HUES64 (cell line): ENCODE data around the gene PSG5. TPM values are rescaled to one million over a fixed set of nuclear protein-coding genes. Genes with fewer than 3 reads are reported as not detected.
"Not testable (repeated sequence)": the region's sequence is repeated elsewhere in the genome, so short reads cannot be mapped to it uniquely, and the experiment has no call there.

Experiments
- H3K27ac ChIP-seq: 2 replicates; pipeline ENCODE4 v1.7.0; 2013; ENCODE audit warnings: low read depth, low read length, inconsistent platforms
- H3K27me3 ChIP-seq: 2 replicates; pipeline ENCODE4 v1.6.1; 2013; ENCODE audit warnings: mild to moderate bottlenecking, low read length; ENCODE audit not compliant: insufficient read depth
- H3K36me3 ChIP-seq: 2 replicates; pipeline ENCODE4 v1.6.1; 2013; ENCODE audit warnings: mild to moderate bottlenecking, low read length; ENCODE audit not compliant: insufficient read depth
- H3K4me1 ChIP-seq: 2 replicates; pipeline ENCODE4 v1.6.1; 2013; ENCODE audit warnings: mild to moderate bottlenecking, low read length, moderate library complexity; ENCODE audit not compliant: insufficient read depth
- H3K4me3 ChIP-seq: 2 replicates; pipeline ENCODE4 v1.5.1; 2013; ENCODE audit warnings: mild to moderate bottlenecking, low read length, moderate library complexity
- H3K9ac ChIP-seq: 2 replicates; pipeline ENCODE4 v1.6.1; 2013; ENCODE audit warnings: mild to moderate bottlenecking, low read depth, low read length
- H3K9me3 ChIP-seq: 2 replicates; pipeline ENCODE4 v1.6.1; 2013; ENCODE audit warnings: low read depth, low read length; ENCODE audit not compliant: insufficient read depth
- WGBS: fragments of 150-250, 120-280 bp; methylation state at CpG from one replicate; pipeline ENCODE4 v1.1.7; 2013; ENCODE audit warnings: missing lambda C conversion rate; 5-methylcytosine and 5-hydroxymethylcytosine counted together
- polyA plus RNA-seq, 2 experiments: library from polyadenylated mRNA; stranded (reverse); fragments of 50-300 nt; gene quantifications; one replicate each; pipeline ENCODE4 v1.2.3, GENCODE V29; 2013

The PSG5 gene
- polyA plus RNA-seq (2013, experiment 1 of 2): not detected
- not detected for polyA plus RNA-seq (2013, experiment 2 of 2)

DNA sequence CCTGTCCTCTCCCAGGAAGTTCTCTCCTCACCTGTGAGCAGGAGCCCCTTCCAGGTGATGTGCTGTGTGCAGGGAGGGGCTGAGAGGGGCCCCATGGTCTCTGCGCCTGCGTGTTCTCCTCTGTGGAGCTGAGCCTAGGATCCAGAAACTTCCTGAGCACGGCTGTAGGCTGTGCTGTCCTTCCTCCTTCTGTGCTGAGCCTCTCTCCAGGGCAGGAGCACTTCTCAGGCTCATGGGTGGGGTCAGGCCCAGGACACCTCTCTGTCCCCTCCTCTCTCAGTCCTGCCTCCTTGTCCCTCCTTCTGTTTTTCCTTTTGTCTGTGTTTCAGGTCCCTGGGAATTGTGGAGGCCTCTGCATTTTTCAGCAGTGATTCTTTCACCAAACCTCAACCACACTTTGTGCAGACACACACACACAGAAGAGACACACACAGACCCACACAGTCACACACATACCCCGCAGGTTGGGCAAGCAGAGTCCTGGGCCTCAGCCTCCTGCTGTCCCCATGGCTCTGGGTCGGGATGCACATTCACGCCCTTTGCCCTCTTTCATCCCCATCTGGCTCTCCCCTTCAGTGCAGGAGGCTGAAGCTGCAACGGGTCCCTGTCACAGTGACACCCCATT is at the start of gene PSG5:
PSG5 (minus strand) TSS at position 226 of the 625 bp plus-strand sequence; CDS start at position 95, 131 bp downstream.
- H3K4me1 ChIP-seq, H3K9me3 ChIP-seq, H3K27me3 ChIP-seq, H3K27ac ChIP-seq, H3K4me3 ChIP-seq, H3K9ac ChIP-seq, H3K36me3 ChIP-seq: not testable (repeated sequence)
- 86% methylated on average over 7 of the region's 7 CpGs for WGBS

DNA sequence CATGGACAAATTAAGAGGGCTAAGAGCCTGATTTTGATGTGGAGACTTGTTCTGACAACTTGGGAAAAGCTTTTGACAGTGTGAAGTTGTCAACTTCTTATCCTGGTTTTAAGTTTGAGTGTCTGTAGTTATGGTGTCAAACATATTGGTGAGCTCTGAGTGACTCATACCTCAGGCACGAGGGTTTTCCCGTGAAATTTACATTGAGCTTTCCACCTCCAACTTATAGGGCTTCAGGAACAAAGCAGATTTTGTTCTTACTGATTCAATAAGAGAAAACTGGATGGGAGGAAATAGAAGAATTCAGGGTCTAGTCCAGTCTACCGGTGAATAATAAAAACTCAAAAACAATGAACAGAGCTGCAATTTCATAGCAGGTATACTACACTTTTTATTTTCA is 49.4 kb upstream of the PSG5 start:
- peaks cover 12% of the 10 kb centered on the region; the same call in 1 of the 2 replicates for H3K9me3 ChIP-seq
- H3K4me3 ChIP-seq, H3K4me1 ChIP-seq, H3K27me3 ChIP-seq, H3K27ac ChIP-seq, H3K36me3 ChIP-seq, H3K9ac ChIP-seq: not testable (repeated sequence)
- WGBS: no CpG with 5 or more reads among the region's 3 CpGs

DNA sequence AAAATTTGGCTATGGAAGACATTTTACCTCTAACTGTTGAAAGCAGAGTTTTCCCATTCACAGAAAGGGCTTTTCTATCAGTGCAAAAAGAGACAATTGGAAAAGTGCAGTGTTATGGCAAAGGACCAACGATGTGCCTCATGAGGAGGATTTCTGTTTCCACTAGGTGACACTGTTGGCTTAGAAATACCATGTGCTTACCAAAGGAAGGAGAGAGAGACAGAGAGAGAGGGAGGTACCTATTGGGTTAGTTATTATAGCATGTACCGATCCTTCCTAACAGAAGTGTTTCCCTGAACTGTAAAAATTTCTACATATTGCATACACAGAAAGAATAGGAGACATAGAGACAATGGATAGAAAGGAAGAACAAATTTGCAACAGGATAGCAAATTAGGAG is 43.0 kb upstream of the PSG5 start:
- H3K4me3 ChIP-seq: no peak overlapping the region
- no peak overlapping the region for H3K27ac ChIP-seq
- H3K27me3 ChIP-seq: no peaks in the 10 kb centered on the region
- H3K36me3 ChIP-seq: no peaks in the 10 kb centered on the region
- no peaks in the 10 kb centered on the region for H3K4me1 ChIP-seq
- 68% methylated on average over 1 of the region's 2 CpGs for WGBS
- H3K9me3 ChIP-seq: peaks cover 46% of the 10 kb centered on the region
- no peak overlapping the region for H3K9ac ChIP-seq

DNA sequence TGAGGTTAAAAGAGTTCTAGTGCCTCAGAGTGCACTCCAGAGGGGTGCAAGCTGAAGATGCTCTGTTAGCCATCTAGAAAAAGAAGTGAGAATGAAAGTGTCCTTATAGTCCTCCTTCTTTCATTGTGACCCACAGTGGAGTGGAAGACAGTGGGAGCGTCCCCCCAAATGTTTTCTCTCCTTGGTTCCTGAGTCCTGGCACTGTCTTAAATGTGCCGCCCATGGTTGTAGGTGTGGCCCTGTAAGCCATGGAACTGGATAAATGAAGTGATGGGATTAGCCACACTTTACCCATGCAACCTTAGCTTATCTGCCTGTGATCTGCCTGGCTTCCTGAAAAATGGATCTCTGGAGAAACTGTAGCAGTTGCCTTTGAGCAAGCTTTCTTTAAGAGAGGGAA is 42.4 kb upstream of the PSG5 start:
- H3K27ac ChIP-seq, H3K27me3 ChIP-seq, H3K36me3 ChIP-seq, H3K4me3 ChIP-seq, H3K9ac ChIP-seq, H3K4me1 ChIP-seq: not testable (repeated sequence)
- WGBS: 80% methylated on average over 2 of the region's 2 CpGs
- H3K9me3 ChIP-seq: peaks cover 46% of the 10 kb centered on the region

DNA sequence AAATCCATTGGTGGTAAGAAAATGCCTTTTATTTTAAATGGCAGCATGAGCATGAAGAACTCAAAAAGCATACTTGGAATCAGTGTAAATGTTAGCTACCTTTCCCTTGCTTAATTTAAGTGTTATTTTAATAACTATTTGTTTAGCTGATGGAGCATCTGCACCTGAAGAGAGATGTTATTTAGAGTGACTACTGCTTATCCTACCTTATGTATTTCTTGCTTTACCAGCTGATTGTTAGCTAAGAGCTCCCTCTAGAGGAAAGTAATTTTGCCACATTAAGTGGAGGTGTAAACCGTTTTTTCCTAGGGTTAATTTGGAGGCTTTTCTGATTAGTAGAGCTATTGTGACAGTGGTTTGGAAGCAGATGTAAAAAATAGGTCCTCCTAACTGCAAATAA is 40.6 kb upstream of the PSG5 start:
- not testable (repeated sequence) for H3K4me1 ChIP-seq, H3K27ac ChIP-seq, H3K9ac ChIP-seq, H3K36me3 ChIP-seq, H3K27me3 ChIP-seq, H3K4me3 ChIP-seq
- H3K9me3 ChIP-seq: peaks cover 49% of the 10 kb centered on the region
- WGBS: 75% methylated on average over 1 of the region's 1 CpG

DNA sequence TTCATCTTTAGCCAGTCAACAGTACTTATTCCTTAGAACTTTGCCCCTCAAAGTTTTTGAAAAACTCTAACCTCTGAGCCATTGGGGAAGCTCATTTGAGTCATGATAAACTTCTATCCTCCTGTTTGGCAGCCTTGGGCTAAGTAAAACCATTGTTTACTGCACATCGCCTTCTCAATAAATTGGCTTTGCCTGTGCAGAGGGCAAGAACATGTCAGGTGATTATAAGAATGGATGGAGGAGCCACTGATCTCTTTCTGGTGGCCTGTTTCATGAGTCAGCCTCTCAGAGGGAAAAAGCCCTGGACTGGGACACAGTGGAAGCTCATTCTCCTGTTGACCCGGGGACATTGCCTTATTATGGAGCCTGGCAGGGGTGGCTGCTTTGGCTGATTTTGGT is 38.5 kb upstream of the PSG5 start:
- H3K9ac ChIP-seq: no peak overlapping the region
- H3K36me3 ChIP-seq: no peaks in the 10 kb centered on the region
- WGBS: 95% methylated on average over 2 of the region's 2 CpGs
- H3K4me3 ChIP-seq: no peak overlapping the region
- H3K4me1 ChIP-seq: no peaks in the 10 kb centered on the region
- H3K27ac ChIP-seq: no peak overlapping the region
- no peaks in the 10 kb centered on the region for H3K27me3 ChIP-seq
- H3K9me3 ChIP-seq: peaks cover 34% of the 10 kb centered on the region

DNA sequence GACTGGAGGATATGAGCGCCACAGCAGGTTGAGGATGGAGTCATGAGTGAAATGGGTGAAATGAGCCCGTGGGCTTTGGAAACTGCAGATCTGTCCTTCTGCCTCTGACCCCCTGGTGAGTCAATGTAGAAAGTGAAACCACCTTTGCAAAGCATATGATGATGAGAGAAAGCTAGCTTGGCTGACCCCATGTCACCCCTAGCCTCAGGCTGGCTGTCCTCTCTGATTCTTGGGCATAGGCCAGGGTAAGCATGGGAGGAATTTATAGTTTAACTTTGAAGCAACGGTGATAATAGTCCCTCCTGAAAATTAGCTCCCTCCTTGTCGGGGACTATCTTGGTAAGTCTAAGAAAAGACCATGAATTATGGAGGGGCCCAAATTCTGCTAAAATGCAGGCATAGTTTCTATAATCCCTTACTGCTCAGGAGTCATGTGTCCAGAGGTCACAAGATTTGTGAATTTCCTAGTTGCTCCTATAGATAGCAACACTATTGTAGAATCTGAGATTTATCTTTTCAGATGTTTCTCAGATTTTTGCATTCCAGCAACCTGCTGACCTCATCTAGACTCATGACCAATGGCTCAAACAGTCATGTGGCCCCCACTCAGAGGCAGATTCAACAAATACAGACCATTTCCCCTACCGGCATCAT is 38.0 kb upstream of the PSG5 start:
- H3K27me3 ChIP-seq, H3K4me1 ChIP-seq, H3K9ac ChIP-seq, H3K4me3 ChIP-seq, H3K27ac ChIP-seq, H3K36me3 ChIP-seq: not testable (repeated sequence)
- H3K9me3 ChIP-seq: peaks cover 31% of the 10 kb centered on the region
- WGBS: 88% methylated on average over 5 of the region's 5 CpGs

DNA sequence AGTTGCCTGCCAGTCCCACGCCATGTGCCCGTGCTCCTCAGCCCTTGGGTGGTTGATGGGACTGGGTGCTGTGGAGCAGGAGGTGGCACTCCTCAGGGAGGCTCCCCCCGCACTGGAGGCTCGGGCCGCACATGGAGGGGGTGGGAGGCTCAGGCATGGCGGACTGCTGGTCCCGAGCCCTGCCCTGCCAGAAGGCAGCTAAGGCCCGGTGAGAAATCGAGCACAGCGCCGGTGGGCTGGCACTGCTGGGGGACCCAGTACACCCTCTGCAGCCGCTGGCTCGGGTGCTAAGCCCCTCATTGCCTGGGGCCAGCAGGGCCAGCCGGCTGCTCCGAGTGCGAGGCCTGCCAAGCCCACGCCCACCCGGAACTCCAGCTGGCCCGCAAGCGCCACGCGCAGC is 35.6 kb upstream of the PSG5 start:
- H3K4me1 ChIP-seq, H3K4me3 ChIP-seq, H3K9me3 ChIP-seq, H3K27ac ChIP-seq, H3K27me3 ChIP-seq, H3K9ac ChIP-seq, H3K36me3 ChIP-seq: not testable (repeated sequence)
- WGBS: 98% methylated on average over 22 of the region's 22 CpGs

DNA sequence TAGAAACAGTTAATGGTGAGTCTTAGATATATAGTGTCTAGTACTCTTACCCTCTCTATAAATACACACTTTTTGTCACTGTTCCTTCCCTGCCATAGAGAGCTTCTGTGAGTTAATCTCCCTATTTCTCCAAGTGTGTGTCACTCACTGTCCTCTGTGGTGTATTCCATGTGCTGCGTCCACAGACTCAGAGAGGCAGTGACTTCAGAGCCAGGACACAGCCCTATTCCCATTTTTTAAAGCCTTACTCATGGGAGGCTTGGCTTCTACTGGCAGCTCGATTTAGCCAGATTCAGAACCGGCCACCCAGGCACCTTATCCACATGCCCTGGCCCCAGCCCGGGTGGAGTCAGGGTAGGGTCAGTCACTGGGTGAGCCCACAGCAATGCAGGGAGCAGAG is 32.8 kb upstream of the PSG5 start:
- not testable (repeated sequence) for H3K9ac ChIP-seq, H3K9me3 ChIP-seq, H3K27me3 ChIP-seq, H3K4me1 ChIP-seq, H3K36me3 ChIP-seq, H3K4me3 ChIP-seq, H3K27ac ChIP-seq
- WGBS: 86% methylated on average over 4 of the region's 4 CpGs

DNA sequence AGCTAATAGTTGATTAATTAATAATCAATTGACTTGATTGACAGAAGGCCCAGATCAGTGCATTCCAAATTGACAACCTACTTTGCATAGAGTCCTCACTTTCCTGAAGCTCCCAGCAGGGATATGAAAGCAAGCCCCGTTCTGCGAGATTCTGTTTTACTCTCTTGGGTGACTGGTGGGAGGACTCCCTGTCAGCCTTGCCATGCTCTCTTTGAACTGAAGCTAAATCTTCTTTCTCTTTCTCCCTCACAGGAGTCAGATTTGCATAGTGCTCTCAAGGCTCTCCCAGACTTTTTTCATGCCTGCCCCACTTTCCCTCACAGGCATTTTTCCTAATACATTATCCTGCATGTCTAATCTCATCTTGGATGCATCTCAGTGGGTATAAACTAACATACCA is 29.5 kb upstream of the PSG5 start:
- H3K27me3 ChIP-seq, H3K9ac ChIP-seq, H3K4me1 ChIP-seq, H3K36me3 ChIP-seq, H3K4me3 ChIP-seq, H3K27ac ChIP-seq, H3K9me3 ChIP-seq: not testable (repeated sequence)
- 54% methylated on average over 2 of the region's 2 CpGs for WGBS

DNA sequence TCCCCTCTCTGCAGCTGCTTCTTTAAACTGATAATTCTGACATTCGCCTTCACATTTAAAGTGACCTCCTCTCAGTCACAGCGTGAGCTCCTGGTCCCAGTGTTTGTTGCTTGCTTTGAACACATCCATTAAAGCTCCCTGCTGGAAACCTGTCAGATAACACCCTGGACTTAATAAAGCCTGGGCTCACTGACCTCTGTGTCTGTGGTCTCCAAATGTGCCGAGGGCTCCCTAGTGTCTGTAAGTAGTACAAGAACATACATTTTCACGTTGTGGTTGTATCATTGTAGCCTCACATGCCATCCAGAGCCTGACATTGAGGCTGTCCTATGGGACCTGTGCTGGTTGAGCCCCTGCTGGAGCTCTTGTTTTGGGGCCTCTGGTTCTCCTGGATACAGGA is 21.7 kb upstream of the PSG5 start:
- Histone ChIP-seq H3K4me3 (no peak overlapping the region), H3K27me3 (no peaks in the 10 kb centered on the region), H3K36me3 (no peaks in the 10 kb centered on the region), H3K4me1 (no peaks in the 10 kb centered on the region), H3K9ac (no peak overlapping the region), H3K27ac (no peak overlapping the region), H3K9me3 (no peaks in the 10 kb centered on the region)
- 72% methylated on average over 4 of the region's 4 CpGs for WGBS

DNA sequence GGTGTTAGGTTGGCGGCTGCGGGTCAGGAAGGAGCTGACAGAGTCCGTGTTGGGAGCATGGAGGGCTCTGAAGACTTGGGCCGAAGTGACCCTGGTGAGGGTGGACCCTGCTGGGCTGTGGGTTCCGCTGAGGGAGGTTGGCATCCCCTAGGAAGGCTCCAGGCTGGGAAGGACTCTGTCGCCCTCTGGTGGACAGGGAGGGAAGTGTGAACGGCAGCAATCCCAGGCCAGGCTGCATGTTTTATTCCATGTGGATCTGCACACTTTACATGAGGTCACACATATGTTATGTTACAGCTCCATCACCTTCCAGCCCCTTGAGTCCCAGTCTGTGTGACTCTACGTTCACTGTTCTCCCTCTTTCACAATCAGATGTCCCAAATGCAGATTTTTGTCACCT is 20.8 kb upstream of the PSG5 start:
- H3K4me1 ChIP-seq, H3K9ac ChIP-seq, H3K27ac ChIP-seq, H3K4me3 ChIP-seq, H3K27me3 ChIP-seq, H3K9me3 ChIP-seq, H3K36me3 ChIP-seq: not testable (repeated sequence)
- 46% methylated on average over 8 of the region's 8 CpGs for WGBS
